ENCODE results near the gene EVC2. TPM values are rescaled to one million over a fixed set of nuclear protein-coding genes. Genes with fewer than 3 reads are reported as not detected.

The EVC2 gene
- total and polyA plus RNA-seq, 10 of the 15 experiments (the other 5 are each of a cell fraction or from before 2014, with no cell fraction given): 0.34 to 10.4 (median 5.6) TPM

- no peak for TF ChIP-seq ELK1 (IDR thresholded peaks at IDR 0.05; ENCODE audit: low read depth, low read length)
Observed at GRCh38 chr4:5713861-5714260, 5.5 kb upstream of the EVC2 start (continued).

GRCh38 chr4:5712931-5713330 is 4.6 kb upstream of the EVC2 start:
- Histone ChIP-seq H3K9me3 (replicated peaks; ENCODE audit: control insufficient read depth, insufficient read depth, low read length) (peaks cover 4% of the 10 kb centered on the region; the same call in 2 of the 3 replicates), H3K27ac (ENCODE audit: control insufficient read depth, insufficient read depth) (peak overlapping the region; percentile 60), H2AFZ (ENCODE audit: control insufficient read depth, low read depth, low read length) (no peak overlapping the region; the same call in 1 of the 2 replicates), H3K9ac (ENCODE audit: control insufficient read depth, insufficient read depth, low read length) (peak overlapping the region; percentile 56; the same call in 1 of the 2 replicates), H3K27me3 (replicated peaks in 1 of 2; ENCODE audit: control insufficient read depth in 2 of 2, insufficient read depth in 2 of 2, low read length in 1 of 2) (no peaks in the 10 kb centered on the region), H3K36me3 (ENCODE audit: control insufficient read depth in 2 of 2, insufficient read depth in 2 of 2, low read length in 1 of 2) (no peaks in the 10 kb centered on the region), H3K4me3 (peak overlapping the region; percentile 59), H4K20me1 (ENCODE audit: control insufficient read depth, insufficient read depth) (no peaks in the 10 kb centered on the region), H3K79me2 (ENCODE audit: control insufficient read depth, insufficient read depth, low read length) (peaks cover 26% of the 10 kb centered on the region), H3K4me2 (ENCODE audit: control insufficient read depth, insufficient read depth) (peak overlapping the region; percentile 62), H3K4me1 (ENCODE audit: control insufficient read depth, insufficient read depth, low read length) (peaks cover 3% of the 10 kb centered on the region; the same call in 1 of the 2 replicates)
- POLR2A ChIA-PET: no interaction called here
- intact Hi-C loops (cut with micrococcal nuclease; ENCODE audit: unreplicated experiment): loop anchor here (10.0 kb wide), 2 partner anchors 318 to 472 kb away; no protein-coding TSS in a partner anchor
- peak; percentile 2; the same call in 2 of the 3 replicates for ATAC-seq
- no peak for DNase-seq (ENCODE audit: low read depth, low spot score)
- in situ Hi-C loops (cut with MboI): no loop called here
- WGBS (ENCODE audit: insufficient coverage, insufficient replicate concordance, low lambda C conversion rate, missing lambda C conversion rate): 62% methylated on average over 3 of the region's 3 CpGs
- CTCF ChIA-PET: interaction anchor here (0.5 kb wide), 1 partner anchor 919 kb away, joined by 4 read pairs; no protein-coding TSS in a partner anchor
- TSS peak; percentile 69 for BruUV-seq (replicated peaks)
- RAD21 ChIA-PET (ENCODE audit: unreplicated experiment): interaction anchor here (0.6 to 1.3 kb wide), 3 partner anchors 9 to 312 kb away, joined by 3 to 6 read pairs (median 3); no protein-coding TSS in a partner anchor
- no peak for FAIRE-seq
- SMC1A ChIA-PET (ENCODE audit: uncharacterized antibody, unreplicated experiment): interaction anchor here (1.0 kb wide), 1 partner anchor 37 kb away, joined by 3 read pairs; no protein-coding TSS in a partner anchor
- TF ChIP-seq POU2F2 (IDR thresholded peaks at IDR 0.05; ENCODE audit: borderline replicate concordance, low read depth, low read length) (no peak), IKZF2 (IDR thresholded peaks at IDR 0.05) (0 out of 4 replicates have a peak, but pooled peaks of 1 of the 2 experiments have one; percentile 1), BRCA1 (IDR thresholded peaks at IDR 0.05; ENCODE audit: low read depth, low read length) (no peak), CHD2 (IDR thresholded peaks at IDR 0.05; ENCODE audit: borderline replicate concordance, low read depth, low read length) (no peak), PAX8 (IDR thresholded peaks at IDR 0.05) (no peak), ATF3 (IDR thresholded peaks at IDR 0.05; ENCODE audit: borderline replicate concordance, extremely low read depth, low read depth, low read length) (no peak), STAT3 (IDR thresholded peaks at IDR 0.05; ENCODE audit: low read depth, low read length) (no peak), USF2 (IDR thresholded peaks at IDR 0.05; ENCODE audit: borderline replicate concordance, low read depth, low read length) (no peak), ZNF207 (IDR thresholded peaks at IDR 0.05; ENCODE audit: borderline replicate concordance) (no peak), PML (IDR thresholded peaks at IDR 0.05; ENCODE audit: low read length) (no peak), MXI1 (IDR thresholded peaks at IDR 0.05; ENCODE audit: low read depth, low read length) (0 out of 2 replicates have a peak, but pooled peaks have one; percentile 31), NBN (IDR thresholded peaks at IDR 0.05) (no peak), BCL3 (IDR thresholded peaks at IDR 0.05; ENCODE audit: borderline replicate concordance, insufficient read depth, low read depth, low read length, poor library complexity, severe bottlenecking) (no peak), FOXM1 (IDR thresholded peaks at IDR 0.05; ENCODE audit: low read depth, low read length) (no peak)

All from GM12878 (cell line).